Measurements from ENCODE around the gene HTR1E. TPM values are rescaled to one million over a fixed set of nuclear protein-coding genes. Genes with fewer than 3 reads are reported as not detected.

Gene HTR1E
- total RNA-seq, 1 experiment from 2014 or later, result not detected

DNA sequence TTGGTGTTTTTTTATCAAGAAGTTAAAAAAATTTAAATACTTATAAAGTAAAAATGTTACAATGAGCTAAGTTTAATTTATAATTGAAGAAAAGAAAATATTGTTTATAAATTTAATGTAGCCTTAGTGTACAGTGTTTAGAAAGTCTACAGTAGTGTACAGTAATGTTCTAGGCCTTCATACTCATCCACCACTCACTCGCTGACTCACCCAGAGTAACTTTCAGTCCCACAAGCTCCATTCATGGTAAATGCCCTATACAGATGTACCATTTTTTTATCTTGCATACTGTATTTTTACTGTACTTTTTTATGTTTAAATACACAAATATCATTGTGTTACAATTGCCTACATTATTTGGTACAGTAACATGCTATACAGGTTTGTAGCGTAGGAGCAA is 26.0 kb downstream of the HTR1E start:
- DNase-seq (ENCODE audit: low spot score), result no peak
- H3K9me3 ChIP-seq (ENCODE audit: low read depth, low read length, poor library complexity, severe bottlenecking), result no peaks in the 10 kb centered on the region
- no peaks in the 10 kb centered on the region for H3K4me1 ChIP-seq (ENCODE audit: insufficient read depth, low read length, poor library complexity, severe bottlenecking)
- BruUV-seq (replicated peaks), result no TSS peak
- TF ChIP-seq CTCF (conservative IDR thresholded peaks at IDR 0.05; ENCODE audit: low read depth, low read length), result no peak
- intact Hi-C loops (cut with micrococcal nuclease; ENCODE audit: unreplicated experiment), result no loop called here
- ChIA-PET CTCF (no interaction called here), POLR2A (ENCODE audit: low non-redundant PET) (no interaction called here)
- peaks cover 4% of the 10 kb centered on the region for H3K27me3 ChIP-seq (replicated peaks; ENCODE audit: insufficient read depth, low read depth, low read length, poor library complexity)
- H3K4me3 ChIP-seq (ENCODE audit: low read depth, low read length, poor library complexity, severe bottlenecking), result no peak overlapping the region
- no peaks in the 10 kb centered on the region for H3K36me3 ChIP-seq (ENCODE audit: insufficient read depth, low read length, poor library complexity, severe bottlenecking)
- no peak overlapping the region for H3K27ac ChIP-seq (ENCODE audit: low read depth, low read length, poor library complexity, severe bottlenecking)

DNA sequence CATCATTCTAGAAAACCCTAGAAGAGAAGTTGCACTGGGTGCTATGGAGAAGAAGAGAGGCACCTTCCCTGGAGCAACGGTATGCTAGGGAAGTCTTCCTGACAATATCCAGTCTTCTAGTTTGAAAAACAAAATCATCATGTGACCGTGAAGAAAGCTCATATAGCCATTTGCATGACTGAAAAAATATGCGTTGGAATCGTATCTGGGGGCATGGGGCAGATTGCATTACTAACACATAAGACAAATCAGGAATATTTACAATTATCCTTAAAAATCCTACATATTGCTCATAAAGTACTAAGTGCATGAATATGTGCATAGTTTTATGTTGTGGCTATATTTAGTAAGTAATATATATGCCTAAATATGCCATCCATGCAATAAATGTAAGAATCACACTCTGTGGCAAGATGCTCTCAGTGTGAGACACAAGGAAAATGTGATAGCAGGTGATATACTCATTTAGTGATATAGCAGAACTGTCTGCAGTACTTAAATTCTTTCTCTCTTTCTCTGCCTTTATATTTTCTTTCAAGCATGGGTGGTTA is 26.8 kb downstream of the HTR1E start:
- no peak overlapping the region for H3K4me3 ChIP-seq (ENCODE audit: low read depth, low read length, poor library complexity, severe bottlenecking)
- DNase-seq (ENCODE audit: low spot score), result no peak
- no peak overlapping the region for H3K27ac ChIP-seq (ENCODE audit: low read depth, low read length, poor library complexity, severe bottlenecking)
- no peaks in the 10 kb centered on the region for H3K4me1 ChIP-seq (ENCODE audit: insufficient read depth, low read length, poor library complexity, severe bottlenecking)
- no TSS peak for BruUV-seq (replicated peaks)
- TF ChIP-seq CTCF (conservative IDR thresholded peaks at IDR 0.05; ENCODE audit: low read depth, low read length), result no peak
- TF ChIP-seq EZH2 (IDR thresholded peaks at IDR 0.05; ENCODE audit: borderline replicate concordance, low read depth, low read length, poor library complexity, severe bottlenecking), result no peak
- H3K27me3 ChIP-seq (replicated peaks; ENCODE audit: insufficient read depth, low read depth, low read length, poor library complexity), result peaks cover 4% of the 10 kb centered on the region
- CTCF ChIA-PET, result no interaction called here
- H3K36me3 ChIP-seq (ENCODE audit: insufficient read depth, low read length, poor library complexity, severe bottlenecking), result no peaks in the 10 kb centered on the region
- POLR2A ChIA-PET (ENCODE audit: low non-redundant PET), result no interaction called here
- H3K9me3 ChIP-seq (ENCODE audit: low read depth, low read length, poor library complexity, severe bottlenecking), result no peaks in the 10 kb centered on the region
- intact Hi-C loops (cut with micrococcal nuclease; ENCODE audit: unreplicated experiment), result no loop called here

DNA sequence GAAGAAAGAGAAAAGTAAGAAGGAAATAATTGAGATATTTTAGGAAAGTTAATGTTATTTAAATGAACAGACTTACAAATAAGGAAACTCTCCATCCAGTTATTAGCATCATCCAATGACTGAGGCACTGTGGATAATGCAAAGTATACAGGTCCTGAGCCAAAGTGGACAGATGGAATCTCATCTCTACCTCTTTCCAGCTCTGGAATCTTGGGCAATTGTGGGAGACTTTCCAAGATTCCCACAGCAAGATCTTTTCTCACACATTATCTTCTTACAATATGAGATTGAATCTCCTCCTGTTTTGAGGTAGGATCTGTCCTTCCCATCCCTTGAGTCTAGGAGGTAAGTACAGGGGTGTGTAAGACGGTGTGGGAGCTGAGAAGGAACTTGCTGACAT is 28.9 kb downstream of the HTR1E start:
- Histone ChIP-seq H3K4me3 (ENCODE audit: low read depth, low read length, poor library complexity, severe bottlenecking) (no peak overlapping the region), H3K27ac (ENCODE audit: low read depth, low read length, poor library complexity, severe bottlenecking) (no peak overlapping the region), H3K4me1 (ENCODE audit: insufficient read depth, low read length, poor library complexity, severe bottlenecking) (no peaks in the 10 kb centered on the region), H3K27me3 (replicated peaks; ENCODE audit: insufficient read depth, low read depth, low read length, poor library complexity) (peaks cover 4% of the 10 kb centered on the region), H3K36me3 (ENCODE audit: insufficient read depth, low read length, poor library complexity, severe bottlenecking) (no peaks in the 10 kb centered on the region), H3K9me3 (ENCODE audit: low read depth, low read length, poor library complexity, severe bottlenecking) (no peaks in the 10 kb centered on the region)
- POLR2A ChIA-PET (ENCODE audit: low non-redundant PET), result no interaction called here
- TF ChIP-seq EZH2 (IDR thresholded peaks at IDR 0.05; ENCODE audit: borderline replicate concordance, low read depth, low read length, poor library complexity, severe bottlenecking), result no peak
- no peak for TF ChIP-seq CTCF (conservative IDR thresholded peaks at IDR 0.05; ENCODE audit: low read depth, low read length)
- DNase-seq (ENCODE audit: low spot score), result no peak
- BruUV-seq (replicated peaks), result no TSS peak
- CTCF ChIA-PET, result no interaction called here
- intact Hi-C loops (cut with micrococcal nuclease; ENCODE audit: unreplicated experiment), result no loop called here
